ENCODE measurements around the gene NELL2.
"Not testable (repeated sequence)": the region's sequence is repeated elsewhere in the genome, so short reads cannot be mapped to it uniquely, and the experiment has no call there.

The NELL2 gene

DNA sequence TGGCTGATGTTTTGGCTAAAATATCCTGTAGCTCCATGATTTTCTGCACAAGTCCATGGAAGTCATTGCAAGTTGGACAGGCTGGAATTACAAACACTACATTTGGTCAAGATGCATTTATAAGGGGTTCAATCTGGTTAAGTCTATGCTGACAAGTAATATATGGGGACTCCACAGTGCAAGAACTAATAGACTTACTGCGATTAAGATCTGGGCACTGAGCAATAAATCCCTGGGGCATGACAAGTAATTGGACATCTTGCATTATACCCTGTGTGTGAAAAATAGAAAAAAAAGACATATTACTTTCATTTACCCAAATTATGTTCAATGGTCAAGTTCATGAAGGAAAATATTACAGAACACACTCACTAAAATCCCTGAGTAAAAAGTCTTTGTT is 99.1 kb downstream of the NELL2 start:
- Mint-ChIP-seq H3K27ac (no peak overlapping the region), H3K4me3 (no peak overlapping the region), H3K9me3 (peaks cover 1% of the 10 kb centered on the region), H3K27me3 (no peaks in the 10 kb centered on the region), H3K4me1 (peaks cover 20% of the 10 kb centered on the region), H3K36me3 (ENCODE audit: low read depth) (peaks cover 39% of the 10 kb centered on the region)
- no peak for ATAC-seq
- no peak for DNase-seq

DNA sequence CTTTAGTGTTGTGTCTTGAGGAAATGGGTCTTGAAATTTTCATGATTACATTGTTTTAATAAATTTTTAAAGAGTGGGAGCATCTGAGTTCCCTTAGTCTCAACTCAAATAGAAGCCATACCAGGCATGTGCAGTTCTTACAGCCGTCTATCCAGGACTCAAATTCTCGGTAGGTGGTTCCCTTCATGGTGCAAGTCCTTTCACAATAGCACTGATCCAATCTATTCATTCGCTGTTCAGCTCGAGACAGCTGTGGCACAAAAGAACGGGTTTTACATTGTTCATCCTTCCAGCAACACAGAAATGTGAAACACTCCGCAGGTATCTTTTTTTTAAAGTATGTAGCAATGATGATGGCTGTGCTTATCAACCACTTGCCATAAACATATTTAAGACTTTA is 100.2 kb downstream of the NELL2 start:
- ATAC-seq, result no peak
- Mint-ChIP-seq H3K27me3 (no peaks in the 10 kb centered on the region), H3K36me3 (ENCODE audit: low read depth) (peaks cover 33% of the 10 kb centered on the region), H3K9me3 (no peaks in the 10 kb centered on the region), H3K4me3 (no peak overlapping the region), H3K27ac (no peak overlapping the region), H3K4me1 (peaks cover 17% of the 10 kb centered on the region)
- no peak for DNase-seq

DNA sequence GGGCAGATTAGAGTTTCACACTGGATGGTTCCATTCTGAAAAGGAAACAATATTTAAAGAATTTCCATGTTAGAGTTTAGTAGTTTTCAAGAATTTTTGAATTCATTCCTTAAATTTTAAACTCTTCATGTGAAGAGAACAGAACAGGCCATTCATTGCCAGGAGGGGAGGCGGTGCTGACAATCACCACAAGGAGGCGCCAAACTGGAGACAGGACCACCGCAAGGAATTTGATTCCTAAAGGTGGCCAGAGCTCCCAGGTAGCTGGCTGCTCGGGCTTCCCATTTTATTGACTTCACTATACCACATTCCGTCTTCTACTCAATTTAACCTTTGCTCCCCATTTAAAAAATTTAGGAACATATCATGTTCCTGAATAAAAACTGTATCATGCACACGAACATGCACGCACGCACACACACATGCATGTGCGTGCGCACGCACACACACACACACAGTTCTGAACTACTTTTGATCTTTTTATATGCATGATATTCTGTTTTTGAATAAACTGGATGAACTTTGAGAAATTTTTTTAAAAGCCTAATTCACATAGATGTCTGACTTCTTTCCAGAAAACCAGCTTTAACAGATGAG is 101.2 kb downstream of the NELL2 start:
- DNase-seq (peak; percentile 75), ATAC-seq (no peak)

DNA sequence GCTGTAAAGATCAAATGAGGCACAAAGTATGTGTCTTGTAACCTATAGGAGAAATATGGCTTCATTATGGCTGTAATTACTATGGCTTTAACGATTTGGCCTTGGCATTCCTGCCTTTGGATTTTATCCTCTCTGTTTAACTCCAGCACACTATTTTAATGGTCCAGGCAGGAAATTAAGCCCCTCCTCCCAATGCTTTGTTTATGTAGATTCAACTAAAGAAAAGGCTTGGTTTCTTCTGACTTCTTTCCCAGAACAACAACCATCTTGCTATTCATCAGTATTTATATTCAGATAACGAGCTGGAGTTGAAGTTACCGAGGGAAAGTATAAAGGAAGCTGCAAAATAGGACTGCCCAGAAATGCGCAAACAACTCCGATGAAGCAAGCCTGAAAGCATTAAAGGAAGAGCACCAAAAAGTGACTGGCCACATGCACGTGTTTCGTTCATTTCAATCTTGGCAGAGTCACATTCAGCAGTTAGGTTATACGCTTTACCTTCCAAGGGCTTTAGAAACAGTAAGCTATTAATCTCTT is 104.6 kb downstream of the NELL2 start:
- ATAC-seq, result no peak
- Mint-ChIP-seq H3K27ac (no peak overlapping the region), H3K27me3 (no peaks in the 10 kb centered on the region), H3K4me1 (no peaks in the 10 kb centered on the region), H3K4me3 (no peak overlapping the region), H3K36me3 (ENCODE audit: low read depth) (peaks cover 13% of the 10 kb centered on the region), H3K9me3 (no peaks in the 10 kb centered on the region)
- DNase-seq, result no peak

More for the DNA sequence above, 101.2 kb downstream of the NELL2 start:
- Mint-ChIP-seq H3K4me1 (peaks cover 9% of the 10 kb centered on the region), H3K4me3 (no peak overlapping the region), H3K27ac (no peak overlapping the region), H3K9me3 (no peaks in the 10 kb centered on the region), H3K27me3 (no peaks in the 10 kb centered on the region), H3K36me3 (ENCODE audit: low read depth) (peaks cover 27% of the 10 kb centered on the region)

DNA sequence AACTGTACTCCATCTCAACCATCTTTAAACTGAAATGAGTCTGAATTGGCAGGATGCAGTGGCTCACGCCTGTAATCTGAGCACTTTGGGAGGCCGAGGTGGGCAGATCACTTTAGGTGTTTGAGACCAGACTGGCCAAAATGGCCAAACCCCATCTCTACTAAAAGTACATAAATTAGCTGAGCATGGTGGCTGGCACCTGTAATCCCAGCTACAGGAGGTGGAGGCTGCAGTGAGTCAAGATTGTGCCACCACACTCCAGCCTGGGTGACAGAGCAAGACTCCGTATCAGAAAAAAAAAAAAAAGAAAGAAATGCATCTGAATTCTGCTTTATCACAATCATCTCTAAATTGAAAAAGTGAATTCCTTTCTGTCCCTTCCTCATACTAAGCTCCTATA is 110.3 kb downstream of the NELL2 start:
- DNase-seq (no peak), ATAC-seq (no peak)
- Mint-ChIP-seq H3K27ac (no peak overlapping the region), H3K36me3 (ENCODE audit: low read depth) (peaks cover 16% of the 10 kb centered on the region), H3K4me3 (no peak overlapping the region), H3K9me3 (peaks cover 4% of the 10 kb centered on the region), H3K4me1 (peaks cover 3% of the 10 kb centered on the region), H3K27me3 (no peaks in the 10 kb centered on the region)

DNA sequence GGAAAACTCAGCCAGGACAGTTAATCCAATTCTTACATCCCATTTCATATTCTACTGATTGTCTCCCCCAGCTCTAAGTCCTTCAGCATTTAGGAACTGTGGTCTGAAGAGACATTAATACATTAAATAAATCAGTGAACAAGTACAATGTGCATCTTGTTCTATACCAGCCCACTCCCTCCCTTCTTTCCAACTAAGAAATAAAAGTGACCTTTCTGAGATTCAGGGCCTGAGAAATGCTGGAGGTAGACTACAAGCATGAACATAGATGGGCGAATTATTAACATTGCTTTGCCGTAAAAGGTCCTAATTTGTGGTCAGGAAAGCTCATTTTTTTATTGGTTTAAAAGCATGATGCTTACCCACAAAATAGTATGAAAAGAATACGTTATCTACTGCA is 113.1 kb downstream of the NELL2 start:
- Mint-ChIP-seq H3K4me1 (peaks cover 18% of the 10 kb centered on the region), H3K27ac (no peak overlapping the region), H3K27me3 (no peaks in the 10 kb centered on the region), H3K9me3 (peaks cover 9% of the 10 kb centered on the region), H3K4me3 (no peak overlapping the region), H3K36me3 (ENCODE audit: low read depth) (peaks cover 32% of the 10 kb centered on the region)
- DNase-seq (no peak), ATAC-seq (no peak)

DNA sequence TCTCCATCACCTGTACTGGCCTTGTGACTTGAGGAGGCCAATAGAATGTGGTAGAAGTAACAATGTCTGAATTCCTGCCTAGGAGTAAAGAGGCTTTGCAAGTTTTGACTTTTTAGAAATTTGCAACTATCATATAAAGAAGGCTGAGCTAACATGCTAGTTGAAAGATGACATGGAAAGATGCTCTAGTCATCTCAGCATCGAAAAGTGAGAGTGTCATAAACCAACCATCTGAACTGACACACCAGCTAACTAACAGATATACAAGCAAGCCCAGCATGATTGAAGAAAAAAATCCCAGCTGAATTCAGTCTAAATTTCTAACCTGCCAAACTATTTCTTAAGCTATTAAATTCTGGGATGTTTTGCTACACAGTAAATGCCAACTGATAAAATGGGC is 116.8 kb downstream of the NELL2 start:
- Mint-ChIP-seq H3K27ac (no peak overlapping the region), H3K36me3 (ENCODE audit: low read depth) (peaks cover 33% of the 10 kb centered on the region), H3K4me1 (peaks cover 20% of the 10 kb centered on the region), H3K4me3 (no peak overlapping the region), H3K9me3 (peaks cover 9% of the 10 kb centered on the region), H3K27me3 (no peaks in the 10 kb centered on the region)
- ATAC-seq, result no peak
- DNase-seq, result no peak

DNA sequence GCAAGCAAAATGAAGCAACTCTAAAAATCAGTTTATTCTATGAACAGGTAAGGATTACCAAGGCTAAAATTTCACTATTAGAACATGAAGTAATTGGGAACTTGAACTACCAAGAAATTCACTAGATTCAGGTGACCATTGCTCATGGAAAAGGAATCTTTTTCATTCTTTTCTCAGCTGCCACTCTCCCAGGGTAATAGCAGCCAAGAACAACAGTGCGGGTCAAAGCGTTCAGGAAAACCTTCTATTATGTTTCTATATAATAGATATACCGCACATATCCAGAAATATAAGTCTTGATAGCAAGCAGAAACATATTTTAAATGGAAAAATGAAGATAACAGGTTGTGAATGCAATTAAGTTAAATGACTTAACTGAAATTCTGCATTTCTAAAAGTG is 125.6 kb downstream of the NELL2 start:
- H3K36me3 Mint-ChIP-seq (ENCODE audit: low read depth), result peaks cover 33% of the 10 kb centered on the region
- H3K9me3 Mint-ChIP-seq, result no peaks in the 10 kb centered on the region
- H3K4me1 Mint-ChIP-seq, result peaks cover 34% of the 10 kb centered on the region

DNA sequence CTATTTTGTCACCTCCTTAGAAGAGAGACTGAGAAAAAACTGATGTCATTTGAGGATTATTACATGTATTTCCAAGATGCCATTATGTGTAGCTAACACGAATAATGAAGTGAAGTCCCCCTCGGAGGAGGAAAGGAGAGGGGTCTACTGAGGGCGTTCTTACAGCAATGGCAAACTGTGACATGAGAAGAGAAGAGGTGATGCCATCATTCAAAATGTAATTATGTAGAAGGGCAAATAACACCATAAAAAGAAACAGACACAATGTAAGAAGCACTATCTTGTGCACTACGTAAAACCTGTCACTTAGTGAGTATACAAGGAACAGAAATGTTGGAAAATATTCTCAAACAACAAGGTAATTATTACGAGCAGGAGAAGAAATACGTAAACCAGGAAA is 126.5 kb downstream of the NELL2 start:
- no peak for DNase-seq
- Mint-ChIP-seq H3K36me3 (ENCODE audit: low read depth) (peaks cover 38% of the 10 kb centered on the region), H3K27ac (no peak overlapping the region), H3K9me3 (peaks cover 1% of the 10 kb centered on the region), H3K27me3 (no peaks in the 10 kb centered on the region), H3K4me1 (peaks cover 34% of the 10 kb centered on the region), H3K4me3 (no peak overlapping the region)
- no peak for ATAC-seq

More for the DNA sequence above, 125.6 kb downstream of the NELL2 start:
- DNase-seq, result no peak
- no peak for ATAC-seq
- Mint-ChIP-seq H3K4me3 (no peak overlapping the region), H3K27ac (no peak overlapping the region), H3K27me3 (no peaks in the 10 kb centered on the region)

DNA sequence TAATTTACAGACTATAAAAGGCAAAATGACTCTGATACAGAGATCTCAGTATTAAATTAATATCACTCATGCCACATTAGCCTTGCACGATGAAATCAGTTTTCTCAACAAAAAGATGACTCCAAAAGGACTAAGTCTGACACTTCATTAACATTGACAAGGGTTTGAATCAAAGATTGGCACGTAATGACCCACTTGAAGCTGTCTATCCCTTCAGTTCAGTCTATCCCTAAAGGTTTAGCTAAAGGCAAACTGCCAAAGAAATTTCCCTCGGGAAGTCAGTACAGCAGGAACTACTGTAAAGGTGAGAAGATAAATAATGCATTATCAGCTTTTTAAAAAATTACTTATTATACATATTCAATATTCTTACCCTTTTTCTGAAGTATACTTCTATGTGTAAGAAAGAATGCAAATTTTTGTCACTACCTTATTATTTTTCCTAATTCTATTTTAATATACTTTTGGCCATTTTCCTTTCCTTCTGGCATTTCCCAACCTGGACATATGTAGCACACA is 127.1 kb downstream of the NELL2 start:
- Mint-ChIP-seq H3K36me3 (ENCODE audit: low read depth) (peaks cover 36% of the 10 kb centered on the region), H3K27ac (no peak overlapping the region), H3K4me1 (peaks cover 32% of the 10 kb centered on the region), H3K9me3 (peaks cover 3% of the 10 kb centered on the region), H3K4me3 (no peak overlapping the region), H3K27me3 (no peaks in the 10 kb centered on the region)
- DNase-seq, result no peak
- no peak for ATAC-seq

DNA sequence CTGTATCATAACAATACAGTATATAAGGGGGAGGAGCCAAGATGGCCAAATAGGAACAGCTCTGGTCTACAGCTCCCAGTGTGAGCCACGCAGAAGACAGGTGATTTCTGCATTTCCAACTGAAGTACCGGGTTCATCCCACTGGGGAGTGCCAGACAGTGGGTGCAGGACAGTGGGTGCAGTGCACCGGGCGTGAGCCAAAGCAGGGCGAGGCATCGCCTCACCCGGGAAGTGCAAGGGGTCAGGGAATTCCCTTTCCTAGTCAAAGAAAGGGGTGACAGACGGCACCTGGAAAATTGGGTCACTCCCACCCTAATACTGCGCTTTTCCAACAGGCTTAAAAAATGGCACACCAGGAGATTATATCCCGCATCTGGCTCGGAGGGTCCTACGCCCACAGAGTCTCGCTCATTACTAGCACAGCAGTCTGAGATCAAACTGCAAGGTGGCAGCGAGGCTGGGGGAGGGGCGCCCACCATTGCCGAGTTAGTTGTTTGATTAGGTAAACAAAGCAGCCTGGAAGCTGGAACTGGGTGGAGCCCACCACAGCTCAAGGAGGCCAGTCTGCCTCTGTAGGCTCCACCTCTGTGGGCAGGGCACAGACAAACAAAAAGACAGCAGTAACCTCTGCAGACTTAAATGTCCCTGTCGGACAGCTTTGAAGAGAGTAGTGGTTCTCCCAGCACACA is 134.7 kb downstream of the NELL2 start:
- not testable (repeated sequence) for DNase-seq, H3K27ac Mint-ChIP-seq, H3K27me3 Mint-ChIP-seq, ATAC-seq, H3K4me1 Mint-ChIP-seq, H3K4me3 Mint-ChIP-seq
- Mint-ChIP-seq H3K9me3 (peaks cover 17% of the 10 kb centered on the region), H3K36me3 (ENCODE audit: low read depth) (peaks cover 46% of the 10 kb centered on the region)

DNA sequence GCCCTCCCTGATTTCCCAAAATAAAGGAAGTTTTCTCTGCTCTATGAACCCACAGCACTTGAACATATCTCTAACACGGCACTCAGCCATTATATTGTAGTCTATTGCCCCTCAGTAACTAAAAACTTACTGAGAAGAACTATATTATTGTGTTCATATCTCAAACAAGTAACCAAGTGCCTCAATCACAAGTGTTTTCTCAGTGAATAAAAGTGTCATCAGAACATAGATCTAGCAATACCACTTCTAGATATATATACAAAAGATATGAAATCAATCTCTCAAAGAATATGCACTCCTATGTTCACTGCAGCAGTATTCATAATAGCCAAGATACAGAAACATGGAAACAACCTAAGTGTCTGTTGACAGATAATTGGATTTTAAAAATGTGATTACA is 138.1 kb downstream of the NELL2 start:
- ATAC-seq, result no peak
- Mint-ChIP-seq H3K36me3 (ENCODE audit: low read depth) (peaks cover 39% of the 10 kb centered on the region), H3K9me3 (peaks cover 24% of the 10 kb centered on the region), H3K4me1 (no peaks in the 10 kb centered on the region), H3K27me3 (no peaks in the 10 kb centered on the region), H3K4me3 (no peak overlapping the region), H3K27ac (no peak overlapping the region)
- DNase-seq, result no peak

DNA sequence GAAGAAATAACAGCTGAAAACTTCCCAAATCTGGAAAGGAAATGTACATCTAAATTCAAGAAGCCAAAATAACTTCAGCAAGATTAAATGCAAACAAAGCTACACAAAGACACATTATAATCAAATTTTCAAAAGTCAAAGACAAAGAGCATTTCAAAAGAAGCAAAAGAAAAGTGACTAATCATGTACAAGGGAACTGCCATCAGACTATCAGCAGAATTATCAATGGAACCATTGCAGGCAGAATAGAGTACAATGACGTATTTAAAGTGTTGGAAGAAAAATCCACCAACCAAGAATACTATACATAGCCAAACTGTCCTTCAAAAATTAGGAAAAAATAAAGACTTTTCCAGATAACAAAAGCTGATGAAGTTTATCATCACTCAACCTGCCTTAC is 147.5 kb downstream of the NELL2 start:
- H3K4me3 Mint-ChIP-seq, result no peak overlapping the region

DNA sequence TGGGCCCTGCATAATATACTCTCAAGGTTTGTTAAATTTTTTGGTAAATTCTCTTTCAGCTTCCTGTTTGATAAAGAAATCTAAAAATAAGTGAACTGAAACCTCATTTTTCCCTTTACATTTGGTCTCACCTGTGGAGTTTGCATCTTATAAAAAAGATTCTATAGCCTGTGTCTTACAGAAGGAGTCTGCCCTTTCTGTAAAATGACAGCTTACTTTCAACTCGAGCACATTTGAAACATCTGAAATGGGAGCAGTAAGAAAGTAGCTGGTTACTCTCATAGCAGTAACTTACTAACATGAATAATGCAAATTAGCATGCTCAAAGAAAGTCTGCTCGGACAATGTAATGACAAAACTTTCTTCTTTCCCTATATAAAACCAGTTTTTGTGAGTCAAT is 155.8 kb downstream of the NELL2 start:
- Mint-ChIP-seq H3K4me3 (no peak overlapping the region), H3K27ac (no peak overlapping the region), H3K9me3 (peaks cover 15% of the 10 kb centered on the region), H3K36me3 (ENCODE audit: low read depth) (peaks cover 18% of the 10 kb centered on the region), H3K4me1 (peaks cover 48% of the 10 kb centered on the region), H3K27me3 (no peaks in the 10 kb centered on the region)
- no peak for ATAC-seq
- DNase-seq, result no peak

More for the DNA sequence above, 147.5 kb downstream of the NELL2 start:
- no peaks in the 10 kb centered on the region for H3K27me3 Mint-ChIP-seq
- no peak overlapping the region for H3K27ac Mint-ChIP-seq
- H3K9me3 Mint-ChIP-seq, result peaks cover 46% of the 10 kb centered on the region
- DNase-seq (no peak), ATAC-seq (no peak)
- H3K36me3 Mint-ChIP-seq (ENCODE audit: low read depth), result peaks cover 71% of the 10 kb centered on the region
- H3K4me1 Mint-ChIP-seq, result peaks cover 20% of the 10 kb centered on the region

DNA sequence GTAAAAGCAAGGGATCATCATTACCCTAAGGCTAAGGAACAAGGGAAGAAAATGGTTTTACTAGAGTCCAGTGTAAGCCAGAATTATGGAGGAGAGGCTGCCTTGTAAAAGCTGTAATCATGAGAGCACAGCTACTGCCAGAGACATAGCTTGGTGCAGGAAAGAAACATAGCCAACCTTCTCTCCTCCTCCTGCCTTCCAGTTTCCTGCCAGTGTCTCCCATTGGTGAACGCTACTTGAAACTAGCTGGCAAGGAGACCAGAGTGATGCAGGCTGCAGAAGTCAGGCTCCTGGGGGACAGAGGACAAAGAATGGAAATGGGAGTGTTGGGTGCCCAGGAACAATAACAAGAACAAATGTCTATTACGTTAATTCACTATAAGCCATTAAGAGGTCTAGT is 158.5 kb downstream of the NELL2 start:
- no peaks in the 10 kb centered on the region for H3K27me3 Mint-ChIP-seq
- H3K36me3 Mint-ChIP-seq (ENCODE audit: low read depth), result peaks cover 5% of the 10 kb centered on the region
- H3K4me1 Mint-ChIP-seq, result peaks cover 43% of the 10 kb centered on the region
- ATAC-seq (no peak), DNase-seq (no peak)
- H3K4me3 Mint-ChIP-seq, result no peak overlapping the region
- no peaks in the 10 kb centered on the region for H3K9me3 Mint-ChIP-seq
- no peak overlapping the region for H3K27ac Mint-ChIP-seq
